ENCODE measurements around the gene PHF12. TPM values are rescaled to one million over a fixed set of nuclear protein-coding genes. Genes with fewer than 3 reads are reported as not detected.
"Not testable (repeated sequence)": the region's sequence is repeated elsewhere in the genome, so short reads cannot be mapped to it uniquely, and the experiment has no call there.

PHF12 gene
- total and polyA plus RNA-seq, 9 donors: 16.5 to 37.1 (median 32.5) TPM

DNA sequence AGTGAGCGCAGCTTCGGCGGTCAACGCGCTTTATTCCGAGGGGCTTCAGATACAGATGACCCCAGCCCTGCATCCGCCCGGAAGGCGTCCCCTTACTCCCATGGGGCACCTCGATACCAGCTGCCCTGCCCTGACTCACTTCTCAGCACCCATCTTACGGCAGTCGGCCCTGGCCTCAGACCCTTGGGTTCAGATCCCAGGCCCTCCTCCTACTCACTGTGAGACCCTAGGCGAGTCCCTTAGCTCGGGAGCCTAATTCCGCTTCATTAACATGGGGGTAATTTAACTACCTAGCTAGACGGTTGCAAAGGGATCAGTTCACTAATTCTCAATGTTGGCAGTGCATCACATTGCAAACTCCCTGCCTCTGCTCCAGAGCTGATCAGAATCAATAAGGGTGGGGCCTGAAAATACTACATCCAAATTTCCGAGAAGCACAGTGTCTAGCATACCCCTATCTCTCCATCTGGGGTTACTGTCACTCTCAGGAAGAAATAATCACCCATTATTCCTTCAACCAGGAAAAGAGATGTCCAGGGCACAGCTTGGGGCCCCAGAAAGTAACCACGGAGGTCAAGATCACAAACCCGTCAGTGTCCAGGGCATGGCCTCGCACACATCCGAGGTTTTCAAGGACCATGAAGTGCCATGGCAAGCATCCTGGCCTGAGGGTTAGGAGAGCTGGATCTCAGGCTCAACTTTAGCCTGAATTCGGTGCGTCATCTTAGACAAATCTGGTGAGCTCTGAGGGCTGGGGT, 53.4 kb downstream of the PHF12 start:
- H3K9me3 ChIP-seq (replicated peaks; ENCODE audit: control insufficient read depth, low read depth, low read length): no peaks in the 10 kb centered on the region
- H3K27ac ChIP-seq (ENCODE audit: low read length): peak overlapping the region; percentile 53
- no peaks in the 10 kb centered on the region for H3K36me3 ChIP-seq (ENCODE audit: control insufficient read depth, insufficient read depth, low read length)
- peak overlapping the region; percentile 78 for H3K4me3 ChIP-seq (ENCODE audit: low read length)
- H3K4me1 ChIP-seq (ENCODE audit: control insufficient read depth, insufficient read depth, low read length): peaks cover 24% of the 10 kb centered on the region
- no peak for DNase-seq
- WGBS (ENCODE audit: insufficient coverage): 21% methylated on average over 18 of the region's 23 CpGs
- no peaks in the 10 kb centered on the region for H3K27me3 ChIP-seq (ENCODE audit: control insufficient read depth, insufficient read depth, low read length)

- Histone ChIP-seq H3K9me3 (replicated peaks; ENCODE audit: control insufficient read depth, low read depth, low read length) (no peaks in the 10 kb centered on the region), H3K4me3 (ENCODE audit: low read length) (peak within 1 kb of the TSS; percentile 78), H3K4me1 (ENCODE audit: control insufficient read depth, insufficient read depth, low read length) (peaks cover 28% of the 10 kb centered on the region), H3K27me3 (ENCODE audit: control insufficient read depth, insufficient read depth, low read length) (no peaks in the 10 kb centered on the region), H3K36me3 (ENCODE audit: control insufficient read depth, insufficient read depth, low read length) (no peaks in the 10 kb centered on the region), H3K27ac (ENCODE audit: low read length) (peak within 1 kb of the TSS; percentile 85)
- peak; percentile 69 for DNase-seq
- WGBS (ENCODE audit: insufficient coverage): under 1% methylated on average over 67 of the region's 73 CpGs
Observed at GRCh38 chr17:28896884-28897768, 54.2 kb downstream of the PHF12 start, which contains the start of gene FLOT2. Gene FLOT2, minus strand, starts transcription at chr17:28897733. Its CDS starts 159 bp downstream, at chr17:28897574.

- WGBS (ENCODE audit: insufficient coverage): 0% methylated on average over 4 of the region's 5 CpGs
- DNase-seq: no peak
- H3K36me3 ChIP-seq (ENCODE audit: control insufficient read depth, insufficient read depth, low read length): peaks cover 3% of the 10 kb centered on the region
- peaks cover 25% of the 10 kb centered on the region for H3K4me1 ChIP-seq (ENCODE audit: control insufficient read depth, insufficient read depth, low read length)
- H3K27ac ChIP-seq (ENCODE audit: low read length): peak overlapping the region; percentile 85
- no peaks in the 10 kb centered on the region for H3K9me3 ChIP-seq (replicated peaks; ENCODE audit: control insufficient read depth, low read depth, low read length)
- H3K4me3 ChIP-seq (ENCODE audit: low read length): peak overlapping the region; percentile 78
- no peaks in the 10 kb centered on the region for H3K27me3 ChIP-seq (ENCODE audit: control insufficient read depth, insufficient read depth, low read length)
Observed at GRCh38 chr17:28896491-28896883, 54.8 kb downstream of the PHF12 start.

DNA sequence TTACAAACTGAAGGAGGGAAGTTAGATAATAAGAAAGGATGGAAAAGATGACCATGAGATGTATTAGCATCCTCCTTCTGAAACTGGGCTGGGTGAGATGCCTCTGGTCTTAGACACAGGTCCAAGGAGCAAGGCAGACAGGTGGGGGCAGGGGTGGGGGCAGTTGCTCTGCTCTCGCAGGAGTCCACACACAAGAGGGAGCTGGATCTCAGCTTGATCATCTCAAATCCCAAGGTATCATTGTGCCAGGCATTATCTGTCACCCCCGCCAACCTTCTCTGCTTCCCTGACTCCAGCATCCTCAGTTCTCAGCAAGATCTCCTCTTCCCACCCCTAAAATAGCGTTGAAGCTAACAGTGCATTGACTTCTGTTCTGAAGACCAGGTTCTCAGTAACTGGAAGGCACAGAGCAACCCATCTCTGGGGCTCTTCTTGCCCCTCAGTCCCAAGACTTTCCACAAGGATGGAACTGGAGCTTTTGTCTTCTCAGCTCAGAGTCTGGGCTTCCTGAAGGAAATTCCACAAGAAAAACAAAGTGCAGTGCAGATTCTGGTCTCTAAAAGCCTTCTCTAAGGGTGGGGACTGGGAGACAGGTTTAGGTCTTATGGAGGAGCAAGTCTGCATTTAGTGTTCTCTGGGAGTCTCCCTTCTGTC, 55.4 kb downstream of the PHF12 start:
- H3K4me3 ChIP-seq (ENCODE audit: low read length): no peak overlapping the region
- H3K27ac ChIP-seq (ENCODE audit: low read length): peak overlapping the region; percentile 85
- peaks cover 9% of the 10 kb centered on the region for H3K36me3 ChIP-seq (ENCODE audit: control insufficient read depth, insufficient read depth, low read length)
- no peak for DNase-seq
- no peaks in the 10 kb centered on the region for H3K27me3 ChIP-seq (ENCODE audit: control insufficient read depth, insufficient read depth, low read length)
- WGBS (ENCODE audit: insufficient coverage): 73% methylated on average over 2 of the region's 3 CpGs
- H3K4me1 ChIP-seq (ENCODE audit: control insufficient read depth, insufficient read depth, low read length): peaks cover 25% of the 10 kb centered on the region
- no peaks in the 10 kb centered on the region for H3K9me3 ChIP-seq (replicated peaks; ENCODE audit: control insufficient read depth, low read depth, low read length)

- WGBS (ENCODE audit: insufficient coverage): 74% methylated on average over 7 of the region's 16 CpGs
- Histone ChIP-seq H3K27ac (ENCODE audit: low read length) (peak overlapping the region; percentile 9), H3K4me1 (ENCODE audit: control insufficient read depth, insufficient read depth, low read length) (peaks cover 25% of the 10 kb centered on the region)
- H3K36me3 ChIP-seq (ENCODE audit: control insufficient read depth, insufficient read depth, low read length); H3K9me3 ChIP-seq (replicated peaks; ENCODE audit: control insufficient read depth, low read depth, low read length); DNase-seq; H3K4me3 ChIP-seq (ENCODE audit: low read length); H3K27me3 ChIP-seq (ENCODE audit: control insufficient read depth, insufficient read depth, low read length): not testable (repeated sequence)
Observed at GRCh38 chr17:28893248-28894183, 57.8 kb downstream of the PHF12 start.

DNA sequence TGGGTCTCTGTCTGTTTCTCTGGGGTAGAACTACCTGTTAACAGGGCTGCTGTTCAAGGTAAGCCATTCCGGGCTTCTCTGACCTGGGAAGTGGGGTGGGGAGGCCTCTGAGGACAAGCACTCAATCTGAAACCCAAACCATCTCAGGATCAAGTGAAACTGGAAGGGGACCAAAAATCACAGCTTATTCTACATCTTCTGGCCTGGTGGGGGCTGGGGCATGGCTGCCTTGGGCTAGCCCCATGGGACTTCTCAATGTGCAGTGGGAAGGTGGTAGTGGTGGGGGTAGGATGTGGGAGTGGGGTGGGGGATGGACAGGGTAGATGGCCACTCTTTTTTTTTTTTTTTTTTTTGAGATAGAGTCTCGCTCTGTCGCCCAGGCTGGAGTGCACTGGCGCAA, 59.3 kb downstream of the PHF12 start:
- WGBS (ENCODE audit: insufficient coverage): 100% methylated on average over 2 of the region's 4 CpGs
- Histone ChIP-seq H3K4me1 (ENCODE audit: control insufficient read depth, insufficient read depth, low read length) (peaks cover 19% of the 10 kb centered on the region), H3K9me3 (replicated peaks; ENCODE audit: control insufficient read depth, low read depth, low read length) (no peaks in the 10 kb centered on the region), H3K27me3 (ENCODE audit: control insufficient read depth, insufficient read depth, low read length) (no peaks in the 10 kb centered on the region), H3K36me3 (ENCODE audit: control insufficient read depth, insufficient read depth, low read length) (peaks cover 24% of the 10 kb centered on the region), H3K27ac (ENCODE audit: low read length) (no peak overlapping the region), H3K4me3 (ENCODE audit: low read length) (no peak overlapping the region)
- no peak for DNase-seq

DNA sequence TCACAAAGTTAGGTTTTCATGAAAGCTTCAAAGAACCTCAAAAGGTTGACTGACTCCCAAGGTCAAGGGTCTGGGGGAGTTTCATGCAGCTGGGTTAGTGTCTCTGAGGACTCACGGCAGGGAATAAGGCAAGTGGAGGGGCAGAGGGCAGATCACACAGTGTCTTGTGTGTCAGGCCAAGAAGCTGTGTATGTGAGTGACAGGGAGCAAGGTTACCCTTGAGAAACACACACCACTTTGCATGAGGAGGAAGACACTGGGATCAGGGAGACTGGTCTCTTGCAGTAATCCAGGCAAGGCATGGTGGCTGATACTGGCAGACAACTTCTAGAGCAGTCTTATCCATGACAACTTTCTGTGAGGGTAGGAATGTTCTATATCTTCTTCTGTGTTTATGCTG, 60.1 kb downstream of the PHF12 start:
- peaks cover 32% of the 10 kb centered on the region for H3K36me3 ChIP-seq (ENCODE audit: control insufficient read depth, insufficient read depth, low read length)
- DNase-seq: no peak
- H3K9me3 ChIP-seq (replicated peaks; ENCODE audit: control insufficient read depth, low read depth, low read length): no peaks in the 10 kb centered on the region
- H3K4me1 ChIP-seq (ENCODE audit: control insufficient read depth, insufficient read depth, low read length): peaks cover 14% of the 10 kb centered on the region
- 60% methylated on average over 1 of the region's 1 CpG for WGBS (ENCODE audit: insufficient coverage)
- no peak overlapping the region for H3K27ac ChIP-seq (ENCODE audit: low read length)
- H3K27me3 ChIP-seq (ENCODE audit: control insufficient read depth, insufficient read depth, low read length): no peaks in the 10 kb centered on the region
- no peak overlapping the region for H3K4me3 ChIP-seq (ENCODE audit: low read length)

- Histone ChIP-seq H3K27me3 (ENCODE audit: control insufficient read depth, insufficient read depth, low read length) (no peaks in the 10 kb centered on the region), H3K4me3 (ENCODE audit: low read length) (no peak overlapping the region), H3K9me3 (replicated peaks; ENCODE audit: control insufficient read depth, low read depth, low read length) (no peaks in the 10 kb centered on the region), H3K27ac (ENCODE audit: low read length) (no peak overlapping the region), H3K36me3 (ENCODE audit: control insufficient read depth, insufficient read depth, low read length) (peaks cover 43% of the 10 kb centered on the region), H3K4me1 (ENCODE audit: control insufficient read depth, insufficient read depth, low read length) (peaks cover 9% of the 10 kb centered on the region)
- no CpG with 5 or more reads among the region's 5 CpGs for WGBS (ENCODE audit: insufficient coverage)
- DNase-seq: peak; percentile 59
Observed at GRCh38 chr17:28889996-28890395, 61.3 kb downstream of the PHF12 start.

DNA sequence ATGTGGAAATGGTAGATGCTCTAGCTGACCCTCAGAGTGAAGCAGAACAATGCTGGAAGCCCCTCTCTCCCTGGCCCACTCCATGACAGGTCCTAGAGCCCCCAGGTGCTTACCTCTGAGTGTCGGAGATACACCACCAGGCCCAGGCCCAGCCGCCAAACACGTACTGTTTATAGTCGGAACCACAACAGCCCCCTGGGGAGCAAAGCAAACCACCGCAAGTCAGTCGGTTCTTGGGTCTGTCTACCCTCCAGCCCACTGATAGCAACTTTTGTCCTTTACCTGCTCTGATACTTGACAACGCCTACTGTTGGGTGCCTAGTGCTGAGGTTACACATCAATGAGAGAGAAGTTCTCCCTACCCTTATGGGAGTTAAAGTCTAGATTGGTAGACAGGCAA, 62.5 kb downstream of the PHF12 start:
- Histone ChIP-seq H3K36me3 (ENCODE audit: control insufficient read depth, insufficient read depth, low read length) (peaks cover 53% of the 10 kb centered on the region), H3K4me1 (ENCODE audit: control insufficient read depth, insufficient read depth, low read length) (peaks cover 9% of the 10 kb centered on the region)
- 66% methylated on average over 2 of the region's 7 CpGs for whole genome bisulfite sequencing (ENCODE audit: insufficient coverage)

More for the DNA sequence above, 62.5 kb downstream of the PHF12 start:
- H3K9me3 ChIP-seq (replicated peaks; ENCODE audit: control insufficient read depth, low read depth, low read length): no peaks in the 10 kb centered on the region
- H3K27me3 ChIP-seq (ENCODE audit: control insufficient read depth, insufficient read depth, low read length): no peaks in the 10 kb centered on the region
- no peak overlapping the region for H3K27ac ChIP-seq (ENCODE audit: low read length)
- H3K4me3 ChIP-seq (ENCODE audit: low read length): no peak overlapping the region
- DNase-seq: no peak
